Limb (tissue), 2 donors: Measurements from ENCODE around the gene ZNF425.
A peak's percentile ranks its signal among the peaks of the same experiment; 100 is the strongest.
"Not testable (repeated sequence)": the region's sequence is repeated elsewhere in the genome, so short reads cannot be mapped to it uniquely, and the experiment has no call there.

ENCODE experiments used
- DNase-seq, 2 donors: peaks; one replicate each; pipeline ENCODE4 v3.0.0-alpha.2; 2016; ENCODE audit errors: extremely low spot score in 2 of 2

Gene ZNF425

DNA sequence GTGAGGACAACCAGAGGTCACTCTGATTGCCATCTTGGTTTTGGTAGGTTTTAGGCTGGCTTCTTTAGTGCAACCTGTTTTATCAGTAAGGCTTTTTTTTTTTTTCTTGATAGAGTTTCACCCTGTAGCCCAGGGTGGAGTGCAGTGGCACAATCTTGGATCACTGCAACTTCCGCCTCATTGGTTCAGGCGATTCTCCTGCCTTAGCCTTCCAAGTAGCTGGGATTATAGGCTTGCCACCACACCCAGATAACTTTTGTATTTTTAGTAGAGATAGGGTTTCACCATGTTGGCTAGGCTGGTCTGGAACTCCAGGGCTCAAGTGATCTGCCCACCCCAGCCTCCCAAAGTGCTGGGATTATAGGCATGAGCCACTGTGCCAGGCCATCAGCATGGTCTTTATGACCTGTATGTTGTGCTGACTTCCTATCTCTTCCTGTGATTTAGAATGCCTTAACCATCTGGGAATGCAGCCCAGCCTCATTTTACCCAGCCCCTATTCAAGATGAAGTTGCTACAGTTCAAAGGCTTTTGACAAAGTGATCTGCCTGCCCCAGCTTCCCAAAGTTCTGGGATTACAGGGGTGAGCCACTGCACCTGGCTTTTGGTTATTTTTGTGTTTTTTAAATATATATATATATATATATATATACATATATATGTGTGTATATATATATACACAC lies 7.0 kb upstream of the ZNF425 start:
- DNase-seq = no peak

DNA sequence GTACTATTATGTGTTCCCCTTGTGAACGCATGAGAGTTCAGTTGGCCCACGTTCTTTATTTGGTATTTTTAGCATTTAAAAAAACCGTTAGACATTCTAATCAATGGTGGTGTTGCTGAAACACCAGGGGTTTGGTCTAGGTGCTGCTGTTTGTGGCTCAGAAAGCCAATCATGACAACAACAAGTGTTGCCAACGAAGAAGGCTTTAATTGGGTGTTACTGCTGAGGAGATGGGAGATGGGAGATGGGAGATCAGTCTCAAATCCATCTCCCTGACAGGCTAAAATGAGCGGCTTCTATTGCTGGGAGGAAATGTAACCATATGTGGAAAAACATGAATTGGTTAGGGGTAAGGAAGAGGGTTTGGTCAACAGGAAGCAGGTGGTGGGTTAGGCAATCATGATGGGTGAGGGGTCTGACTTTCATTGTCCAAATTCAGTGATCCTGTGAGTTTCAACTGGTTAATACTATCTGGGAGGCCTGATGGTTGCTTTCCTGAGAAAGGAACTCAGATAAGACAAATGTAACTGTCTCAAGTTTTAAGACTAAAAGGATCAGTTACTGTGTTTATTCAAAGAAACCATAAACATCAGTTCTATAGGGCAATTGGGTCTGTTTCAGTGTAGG lies 4.6 kb upstream of the ZNF425 start:
- DNase-seq = no peak

DNA sequence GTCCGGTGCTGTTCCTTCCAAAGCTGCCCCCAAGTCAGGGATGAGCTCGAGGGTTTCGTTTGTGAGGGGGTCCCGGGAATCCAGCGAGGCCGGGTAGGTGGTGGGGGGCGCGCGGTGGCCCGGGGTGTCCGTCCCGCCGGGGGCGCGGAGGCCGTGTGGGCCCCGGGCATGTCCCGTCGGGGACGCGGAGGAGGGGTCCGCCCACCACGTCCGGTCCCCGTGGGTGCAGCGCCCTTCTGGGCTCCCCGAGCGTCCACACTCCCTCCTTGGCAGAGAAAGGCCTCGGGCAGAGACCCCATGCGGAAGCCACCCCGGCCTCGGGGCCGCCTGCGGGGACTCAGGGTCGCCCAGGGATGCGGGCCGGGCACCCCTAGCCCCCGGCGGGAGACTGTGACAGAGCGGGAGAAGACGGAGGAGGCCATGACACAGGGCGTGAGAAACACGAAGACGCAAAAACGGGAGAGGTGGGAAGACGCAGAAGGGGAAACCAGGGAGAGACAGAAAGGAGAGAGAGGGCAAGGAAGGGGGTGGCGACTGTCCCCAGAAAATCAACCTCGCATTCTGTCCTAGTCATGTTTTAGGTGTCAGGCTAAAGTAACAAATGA lies 640 bp upstream of the ZNF425 start:
- peak in 1 of 2 donors; percentile 79 for DNase-seq

DNA sequence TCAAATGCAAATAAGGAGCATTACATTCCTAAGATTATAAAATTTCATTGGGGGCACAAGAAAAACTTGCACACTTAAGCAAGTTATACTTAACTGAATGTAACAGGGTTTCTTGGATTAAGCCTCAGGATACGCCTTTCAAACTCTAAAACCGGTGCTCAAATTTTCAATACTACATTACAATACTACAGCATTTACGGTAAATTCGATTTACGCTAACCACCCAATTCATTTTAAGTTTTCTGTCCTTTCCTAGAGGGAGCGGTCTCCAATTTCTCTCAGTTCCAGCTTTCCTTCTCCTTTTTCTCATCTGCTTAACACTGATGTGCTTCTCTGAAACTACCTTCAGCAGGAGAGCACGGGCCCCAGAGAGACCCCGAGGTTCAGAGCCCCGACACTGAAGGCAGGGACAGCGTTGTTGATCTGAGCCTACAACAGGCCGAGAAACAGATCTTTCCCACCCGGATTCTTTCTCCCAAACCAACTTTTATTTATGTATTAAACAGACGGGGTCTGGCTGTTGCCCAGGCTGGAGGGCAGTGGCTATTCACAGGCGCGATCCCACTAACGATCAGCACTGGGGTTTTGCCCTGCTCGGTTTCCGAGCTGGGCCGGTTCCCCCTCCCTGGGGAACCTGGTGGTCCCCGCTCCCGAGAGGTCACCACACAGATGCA lies 798 bp downstream of the ZNF425 start:
- peak in 1 of 2 donors; percentile 11 for DNase-seq

DNA sequence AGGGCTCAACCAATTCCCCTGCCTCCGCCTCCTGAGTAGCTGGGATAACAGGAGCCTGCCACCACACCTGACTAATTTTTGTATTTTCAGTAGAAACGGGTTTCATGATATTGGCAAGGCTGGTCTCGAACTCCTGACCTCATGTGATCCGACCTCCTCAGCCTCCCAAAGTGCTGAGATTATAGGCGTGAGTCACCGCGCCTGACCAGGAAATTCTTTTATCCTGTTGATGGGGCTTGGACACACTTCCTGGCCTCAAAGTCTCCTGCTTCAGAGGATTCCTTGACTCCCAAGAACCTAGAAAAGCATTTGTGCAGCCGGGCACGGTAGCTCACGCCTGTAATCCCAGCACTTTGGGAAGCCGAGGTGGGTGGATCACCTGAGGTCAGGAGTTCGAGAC lies 16.2 kb downstream of the ZNF425 start:
- no peak for DNase-seq

DNA sequence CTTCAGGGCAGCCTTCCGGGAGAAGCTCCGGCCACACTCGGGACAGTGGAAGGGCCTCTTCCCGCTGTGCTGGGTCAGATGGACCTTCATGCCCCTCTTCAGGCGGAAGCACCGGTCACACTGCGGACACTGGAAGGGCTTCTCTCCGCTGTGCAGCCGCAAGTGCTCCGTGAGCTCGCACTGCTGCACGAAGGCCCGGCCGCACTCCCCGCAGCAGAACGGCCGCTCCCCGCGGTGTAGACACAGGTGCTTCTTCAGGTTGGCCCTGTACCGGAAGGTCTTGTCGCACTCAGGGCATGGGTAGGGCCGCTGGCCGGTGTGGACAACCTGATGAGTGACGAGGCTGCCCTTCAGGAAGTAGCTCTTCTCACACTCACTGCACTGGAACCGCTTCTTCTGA lies 21.4 kb downstream of the ZNF425 start:
- DNase-seq = no peak

DNA sequence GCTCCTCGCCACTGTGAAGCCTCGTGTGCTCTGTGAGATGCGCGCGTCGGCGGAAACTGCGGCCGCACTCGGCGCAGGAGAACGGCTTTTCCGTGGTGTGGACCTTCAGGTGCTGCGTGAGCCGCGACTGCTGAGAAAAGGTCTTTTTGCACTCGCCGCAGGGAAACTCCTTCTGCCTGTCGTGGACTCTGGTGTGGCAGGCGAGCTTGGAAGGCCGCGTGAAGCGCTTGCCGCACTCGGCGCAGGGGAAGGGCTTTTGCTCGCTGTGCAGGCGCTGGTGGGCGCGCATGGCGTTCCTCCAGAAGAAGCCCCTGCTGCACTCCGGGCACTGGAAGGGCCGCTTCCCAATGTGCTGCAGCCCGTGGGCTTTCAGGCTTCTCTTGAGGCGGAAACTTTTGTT lies 21.9 kb downstream of the ZNF425 start:
- DNase-seq = no peak

DNA sequence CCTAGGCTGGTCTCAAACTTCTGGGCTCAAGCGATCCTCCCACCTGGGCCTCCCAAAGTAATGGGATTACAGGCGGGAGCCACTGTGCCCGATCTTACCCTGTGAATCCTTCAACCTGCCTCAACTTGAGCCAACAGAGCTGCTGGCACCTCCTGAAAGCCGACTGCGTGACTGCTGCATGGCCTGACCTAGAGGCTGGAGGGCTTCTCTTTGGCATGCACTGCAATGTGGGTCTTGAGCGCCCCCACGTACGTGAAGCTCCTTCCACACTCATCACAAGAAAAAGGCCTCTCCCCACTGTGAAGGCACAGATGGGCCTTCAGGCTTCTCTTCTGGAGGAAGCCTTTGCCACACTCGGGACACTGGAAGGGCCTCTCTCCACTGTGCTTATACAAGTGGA lies 22.7 kb downstream of the ZNF425 start:
- no peak for DNase-seq

DNA sequence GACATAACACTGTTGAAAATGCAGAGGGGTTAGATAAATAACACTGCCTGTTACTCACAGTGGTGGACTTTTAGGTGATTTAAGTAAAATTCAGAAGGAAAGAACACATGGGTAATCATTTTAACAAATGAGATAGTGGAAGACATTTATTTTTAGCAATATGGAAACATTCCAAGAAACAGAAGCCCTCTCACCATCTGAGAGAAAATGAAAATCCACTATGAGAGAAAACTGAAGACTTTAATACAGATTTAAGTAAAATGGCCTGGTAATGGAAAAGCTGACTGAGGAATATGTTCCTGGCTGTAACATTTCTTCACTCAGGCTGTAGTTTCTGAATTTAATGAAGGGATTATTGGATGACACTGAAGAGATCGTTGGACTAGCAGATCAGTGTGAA lies 23.5 kb downstream of the ZNF425 start:
- DNase-seq = no peak

DNA sequence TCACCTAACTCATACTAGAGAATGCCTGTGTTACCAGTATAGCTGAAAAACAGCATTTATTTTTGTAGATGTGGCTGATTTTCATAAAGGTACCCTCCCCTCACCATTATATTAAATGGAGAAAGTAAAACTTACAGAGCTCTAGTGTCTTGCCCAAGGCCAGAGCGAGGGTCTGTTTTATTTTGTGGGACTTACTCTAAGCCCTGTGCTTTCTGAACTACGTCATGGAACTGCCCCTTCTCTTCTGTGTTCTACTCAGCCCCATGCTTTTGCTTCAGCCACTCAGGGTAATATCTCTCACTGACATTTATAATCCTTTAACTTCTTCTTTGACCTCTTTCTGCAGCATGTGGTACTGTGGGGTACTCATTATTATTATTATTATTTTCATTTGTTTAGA lies 25.3 kb downstream of the ZNF425 start:
- DNase-seq = no peak

DNA sequence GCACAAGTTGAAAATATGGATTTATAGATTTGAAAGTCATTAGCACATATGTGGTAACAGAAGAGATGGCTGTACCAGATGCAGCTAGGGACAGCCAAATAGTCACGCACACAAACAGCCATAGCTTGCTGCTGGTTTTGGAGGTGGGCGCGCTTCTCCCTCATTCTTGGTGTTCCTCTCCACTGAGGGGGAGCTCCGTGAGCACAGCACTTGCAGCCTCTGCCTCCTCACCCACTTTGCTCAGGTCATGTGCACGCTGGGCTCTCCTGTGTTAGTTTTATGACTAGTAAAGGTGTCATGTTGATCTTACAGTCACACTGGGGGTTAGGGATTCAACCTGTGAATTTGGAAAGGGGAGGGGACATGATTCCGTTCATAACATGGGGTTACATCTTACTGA lies 27.1 kb downstream of the ZNF425 start:
- no peak for DNase-seq

DNA sequence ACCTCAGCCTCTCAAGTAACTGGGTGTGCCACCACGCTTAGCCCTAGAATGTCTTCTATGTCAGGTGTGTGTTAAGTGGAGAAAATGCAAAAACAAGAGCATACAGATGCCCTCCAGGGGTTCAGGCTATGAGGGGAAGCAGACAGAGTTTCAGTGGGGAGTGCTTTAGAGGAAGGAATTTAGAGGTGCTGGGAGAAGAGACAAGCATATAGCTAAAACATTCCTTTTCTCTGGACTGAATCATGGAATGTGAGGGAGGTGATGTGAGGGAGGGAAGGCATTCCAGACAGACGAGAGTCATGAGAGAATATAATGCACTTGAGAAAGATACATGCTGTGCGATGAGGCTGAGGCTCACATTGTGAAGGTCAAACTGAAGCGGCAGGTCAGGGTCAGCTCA lies 29.0 kb downstream of the ZNF425 start:
- no peak for DNase-seq

DNA sequence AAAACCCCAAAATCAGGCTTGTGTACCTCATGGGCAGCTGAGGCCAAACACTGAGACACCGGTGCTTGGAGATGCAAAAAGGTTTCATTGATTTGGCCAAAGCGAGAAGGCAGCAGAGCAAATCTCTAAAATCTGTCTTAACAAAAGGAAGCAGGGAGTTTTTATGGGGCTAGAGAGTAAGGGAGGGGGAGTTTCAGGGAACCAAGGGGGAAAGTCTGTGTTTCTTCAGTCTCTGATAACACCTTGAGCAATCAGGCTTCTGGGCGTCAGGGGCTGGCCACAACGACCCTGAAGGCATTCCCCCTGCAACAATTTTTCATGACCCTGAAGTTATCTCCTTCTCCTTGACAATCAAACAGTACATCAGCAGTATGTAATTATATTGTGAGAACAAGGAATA lies 32.9 kb downstream of the ZNF425 start:
- DNase-seq = no peak

DNA sequence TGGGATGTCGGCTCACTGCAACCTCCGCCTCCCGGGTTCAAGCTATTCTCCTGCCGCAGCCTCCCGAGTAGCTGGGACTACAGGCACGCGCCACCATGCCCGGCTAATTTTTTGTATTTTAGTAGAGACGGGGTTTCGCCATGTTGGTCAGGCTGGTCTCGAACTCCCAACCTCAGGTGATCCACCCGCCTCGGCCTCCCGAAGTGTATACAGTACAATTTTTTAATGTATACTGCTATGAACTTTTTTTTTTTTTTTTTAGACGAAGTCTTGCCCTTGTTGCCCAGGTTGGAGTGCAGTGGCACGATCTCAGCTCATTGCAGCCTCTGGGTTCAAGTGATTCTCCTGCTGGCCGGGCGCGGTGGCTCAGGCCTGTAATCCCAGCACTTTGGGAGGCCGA lies 33.9 kb downstream of the ZNF425 start:
- not testable (repeated sequence) for DNase-seq

DNA sequence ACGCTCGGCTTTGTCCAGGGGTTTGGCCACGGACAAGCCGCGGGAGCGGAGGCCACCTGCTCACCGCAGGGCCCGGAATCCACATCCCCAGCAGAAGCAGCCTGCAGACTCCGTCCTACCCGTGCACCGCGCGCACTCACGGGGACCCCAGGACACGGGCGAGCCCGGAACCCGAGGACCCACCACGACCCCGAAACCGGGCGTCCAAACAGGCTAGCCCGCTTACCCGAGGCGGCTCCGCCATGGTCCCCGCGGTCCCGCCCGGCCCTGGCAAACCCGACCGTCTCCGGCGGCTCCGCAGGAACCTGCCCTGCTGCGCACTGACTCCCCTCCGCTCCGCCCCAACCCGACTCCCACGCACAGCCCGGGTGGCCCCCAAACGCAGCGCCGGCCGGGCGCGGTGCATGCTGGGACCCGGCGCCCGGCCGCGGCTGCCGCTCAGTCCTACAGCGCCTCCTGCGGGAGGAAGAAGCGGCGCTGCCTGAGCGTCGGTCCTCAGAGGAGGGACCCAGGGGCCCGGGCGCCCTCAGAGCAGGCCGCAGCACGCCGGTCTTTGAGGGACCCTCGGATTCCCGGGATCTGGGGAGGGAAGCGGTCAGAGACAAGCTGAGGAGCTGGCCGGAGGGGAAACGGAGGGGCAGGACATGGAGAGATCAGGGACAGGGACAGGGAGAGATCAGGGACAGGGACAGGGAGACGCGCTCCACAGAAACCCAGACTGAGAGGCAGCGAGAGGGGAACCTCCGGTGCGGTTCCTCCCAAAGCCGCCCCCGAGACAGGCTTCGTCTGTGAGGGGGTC lies 35.5 kb downstream of the ZNF425 start, which contains the start of gene ZNF786:
TSS of gene ZNF786 (minus strand) at position 322 of the 799 bp plus-strand sequence. CDS start at position 244, 78 bp downstream.
- peak; percentile 94 to 95 for DNase-seq

DNA sequence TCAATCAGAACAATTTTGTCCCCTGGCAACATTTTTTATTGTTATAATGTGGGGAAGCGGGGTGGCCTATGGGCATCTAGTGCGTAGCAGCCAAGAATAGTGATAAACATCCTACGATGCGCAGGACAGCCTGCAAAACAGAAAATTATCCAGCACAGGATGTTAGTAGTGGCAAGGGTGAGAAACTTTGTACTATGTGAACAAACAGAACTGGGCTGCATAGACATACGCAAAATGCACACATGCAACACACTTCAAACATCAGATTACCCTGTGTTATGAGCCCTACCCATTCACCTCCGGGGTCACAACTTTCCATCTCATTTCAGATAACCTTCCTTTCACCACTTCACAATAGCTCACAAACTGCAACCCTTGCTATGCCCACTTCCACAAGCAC lies 38.7 kb downstream of the ZNF425 start:
- DNase-seq = no peak

DNA sequence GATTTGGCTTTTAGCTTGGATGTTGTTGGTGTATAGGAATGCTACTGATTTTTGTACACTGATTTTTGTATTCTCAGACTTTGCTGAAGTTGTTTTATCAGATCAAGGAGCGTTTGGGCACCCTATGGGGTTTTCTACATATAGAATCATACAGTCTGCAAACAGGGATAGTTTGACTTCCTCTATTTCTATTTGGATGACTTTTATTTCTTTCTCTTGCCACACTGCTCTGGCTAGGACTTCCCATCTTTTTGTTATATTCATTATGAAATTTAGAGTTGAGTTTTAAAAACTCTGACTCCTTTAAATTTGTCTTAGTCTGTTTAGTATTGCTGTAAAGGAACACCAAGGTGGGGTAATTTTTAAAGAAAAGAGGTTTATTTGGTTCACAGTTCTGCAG lies 40.3 kb downstream of the ZNF425 start:
- DNase-seq = no peak

DNA sequence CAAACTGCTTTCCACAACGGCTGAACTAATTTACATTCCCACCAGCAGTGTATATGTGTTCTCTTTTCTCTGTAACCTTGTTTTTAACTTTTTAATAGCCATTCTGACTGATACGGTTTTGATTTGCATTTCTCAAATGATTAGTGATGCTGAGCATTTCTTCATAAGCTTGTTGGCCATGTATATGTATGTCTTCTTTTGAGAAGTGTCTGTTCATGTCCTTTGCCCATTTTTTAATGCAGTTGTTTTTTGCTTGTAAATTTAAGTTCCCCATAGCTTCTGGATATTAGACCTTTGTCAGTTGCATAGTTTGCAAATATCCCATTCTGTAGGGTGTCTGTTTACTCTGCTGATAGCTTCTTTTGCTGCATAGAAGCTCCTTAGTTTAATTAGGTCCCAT lies 41.7 kb downstream of the ZNF425 start:
- no peak for DNase-seq

DNA sequence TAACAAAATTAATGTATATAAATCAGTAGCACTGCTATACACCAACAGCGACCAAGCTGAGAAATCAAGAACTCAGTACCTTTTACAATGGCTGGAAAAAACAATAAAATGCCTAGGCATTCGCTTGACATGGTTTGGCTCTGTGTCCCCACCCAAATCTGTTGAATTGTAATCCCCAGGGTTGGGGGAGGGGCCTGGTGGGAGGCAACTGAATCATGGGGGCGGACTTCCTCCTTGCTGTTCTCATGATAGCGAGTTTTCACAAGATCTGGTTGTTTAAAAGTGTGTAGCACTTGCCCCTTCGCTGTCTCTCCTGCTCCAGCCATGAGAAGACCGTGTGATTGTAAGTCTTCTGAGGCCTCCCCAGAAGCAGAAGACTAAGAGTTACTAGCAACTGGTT lies 44.2 kb downstream of the ZNF425 start:
- DNase-seq = no peak

DNA sequence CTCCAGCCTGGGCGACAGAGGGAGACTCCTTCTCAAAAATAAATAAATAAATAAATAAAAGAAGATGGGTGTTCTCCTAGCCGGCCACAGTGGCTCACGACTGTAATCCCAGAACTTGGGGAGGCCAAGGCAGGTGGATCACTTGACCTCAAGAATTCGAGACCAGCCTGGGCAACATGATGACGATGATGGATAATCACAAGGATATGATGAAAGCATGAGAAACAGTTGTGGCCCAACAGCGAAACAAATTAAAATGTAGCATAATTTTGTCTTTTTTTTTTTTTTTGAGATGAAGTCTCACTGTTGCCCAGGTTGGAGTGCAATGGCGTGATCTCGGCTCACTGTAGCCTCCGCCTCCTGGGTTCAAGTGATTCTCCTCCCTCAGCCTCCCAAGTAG lies 48.5 kb downstream of the ZNF425 start:
- no peak for DNase-seq

DNA sequence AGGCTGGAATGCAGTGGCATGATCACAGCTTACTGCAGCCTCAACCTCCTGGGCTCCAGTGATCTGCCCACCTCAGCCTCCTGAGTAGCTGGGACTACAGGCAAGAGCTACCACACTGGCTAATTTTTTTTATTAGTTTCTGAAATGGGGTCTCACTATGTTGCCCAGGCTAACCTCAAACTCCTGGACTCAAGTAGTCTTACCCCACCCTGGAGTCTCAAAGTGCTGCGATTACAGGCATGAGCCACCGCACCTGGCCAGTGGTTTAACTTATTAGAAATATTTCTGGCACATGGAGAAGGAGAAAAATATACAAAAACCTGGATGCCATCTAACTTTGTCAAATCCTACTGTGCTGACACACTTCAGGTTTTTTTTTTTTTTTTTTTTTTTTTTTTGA lies 50.8 kb downstream of the ZNF425 start:
- DNase-seq = no peak
